HCT116 (cell line): Measurements from ENCODE around the gene F2RL3. TPM values are rescaled to one million over a fixed set of nuclear protein-coding genes. Genes with fewer than 3 reads are reported as not detected.

Experiments
- ATAC-seq: fragments of 200-7000 bp; cut with Tn5 transposase; 2 replicates; pipeline ENCODE4 v1.9.1; 2020; ENCODE audit warnings: mild to moderate bottlenecking, moderate library complexity
- BruUV-seq: library from RNA; stranded (reverse); fragments of 400-500 nt; replicated peaks from 2 replicates; lab custom pipeline; 2021; lab: Mats Ljungman, UMichigan
- CTCF ChIA-PET: fragments of 300-600 bp; sonication (Branson Sonifier 250); formaldehyde crosslinking; loops from one replicate; lab custom pipeline; 2021; ENCODE audit warnings: antibody characterized with exemption; lab: Charles Lee
- POLR2A ChIA-PET: fragments of 300-600, 350-600 bp; sonication (Branson Sonifier 250); formaldehyde crosslinking; loops from one replicate; lab custom pipeline; 2021; ENCODE audit warnings: antibody characterized with exemption; lab: Charles Lee
- RAD21 ChIA-PET, 2 experiments: fragments of 300-600 bp; sonication (Branson Sonifier 250); formaldehyde crosslinking; loops; one replicate each; lab custom pipeline; 2023; ENCODE audit warnings: low total read pairs in 2 of 2; ENCODE audit not compliant: uncharacterized antibody in 2 of 2, unreplicated experiment in 2 of 2, low non-redundant PET in 1 of 2; lab: Charles Lee
- DNase-seq: peaks from one replicate; pipeline ENCODE4 v3.0.0-alpha.2; 2010; ENCODE audit warnings: low read depth, low spot score
- H2AFZ ChIP-seq: fragments of 200-600 bp; shearing (Covaris generic), sonication (generic); 2 replicates; pipeline ENCODE4 v1.6.1; 2017; ENCODE audit warnings: low read depth, mixed run types, mixed read lengths, antibody characterized with exemption, low read length; ENCODE audit not compliant: poor library complexity, severe bottlenecking
- H3K27ac ChIP-seq: 2 replicates; pipeline ENCODE4 v1.5.1; 2012; ENCODE audit warnings: low read depth, low read length
- H3K27me3 ChIP-seq: fragments of 200-600 bp; sonication (generic); 2 replicates; pipeline ENCODE4 v1.6.1; 2016; ENCODE audit warnings: mixed run types, low read length, mixed read lengths; ENCODE audit not compliant: insufficient read depth
- H3K36me3 ChIP-seq, 2 experiments: fragments of 200-500 bp in 1 of 2; fragments of 200-600 bp in 1 of 2; sonication (Bioruptor generic) in 1 of 2; sonication (generic) in 1 of 2; 2 replicates each; pipeline versions ENCODE4 v1.5.1 to v1.6.1; 2014 to 2016; ENCODE audit warnings: low read length in 2 of 2, inconsistent platforms in 1 of 2, mixed read lengths in 1 of 2, mixed run types in 1 of 2; ENCODE audit not compliant: insufficient read depth in 2 of 2, control insufficient read depth in 1 of 2
- H3K4me1 ChIP-seq, 2 experiments: fragments of 200-600 bp in 1 of 2; sonication (generic) in 1 of 2; 2 replicates each; pipeline versions ENCODE4 v1.5.1 to v1.6.1; 2012 to 2017; ENCODE audit warnings: low read length in 2 of 2, inconsistent platforms in 1 of 2, mild to moderate bottlenecking in 1 of 2, mixed read lengths in 1 of 2, mixed run types in 1 of 2, moderate library complexity in 1 of 2; ENCODE audit not compliant: insufficient read depth in 2 of 2, control insufficient read depth in 1 of 2
- H3K4me2 ChIP-seq: fragments of 200-600 bp; sonication (generic); 2 replicates; pipeline ENCODE4 v1.6.1; 2017; ENCODE audit warnings: mixed run types, low read length, mixed read lengths
- H3K4me3 ChIP-seq, 2 experiments: fragments of 200-600 bp in 1 of 2; sonication (generic) in 1 of 2; replicated peaks in 1 of 2; 2 replicates each; pipeline ENCODE4 v1.5.1; 2011 to 2016; ENCODE audit warnings: low read length in 2 of 2, control low read depth in 1 of 2, low read depth in 1 of 2, mild to moderate bottlenecking in 1 of 2, mixed read lengths in 1 of 2, mixed run types in 1 of 2
- H3K79me2 ChIP-seq: fragments of 200-600 bp; sonication (generic); 2 replicates; pipeline ENCODE4 v1.6.1; 2017; ENCODE audit warnings: mild to moderate bottlenecking, mixed run types, low read length, moderate library complexity, mixed read lengths; ENCODE audit not compliant: insufficient read depth
- H3K9ac ChIP-seq: fragments of 200-600 bp; sonication (generic); 2 replicates; pipeline ENCODE4 v1.6.1; 2016; ENCODE audit warnings: low read length, mixed read lengths
- H3K9me2 ChIP-seq: fragments of 200-600 bp; sonication (generic), shearing (Covaris generic); 2 replicates; pipeline ENCODE4 v1.6.1; 2017; ENCODE audit warnings: mixed run types, mild to moderate bottlenecking, moderate library complexity; ENCODE audit not compliant: insufficient read depth
- H3K9me3 ChIP-seq, 2 experiments: fragments of 200-500 bp in 1 of 2; fragments of 200-600 bp in 1 of 2; sonication (Bioruptor generic) in 1 of 2; sonication (generic) in 1 of 2; 2 replicates each; pipeline ENCODE4 v1.6.1; 2014 to 2017; ENCODE audit warnings: low read length in 2 of 2, mixed read lengths in 2 of 2, inconsistent platforms in 1 of 2, low read depth in 1 of 2, mild to moderate bottlenecking in 1 of 2, mixed run types in 1 of 2, moderate library complexity in 1 of 2; ENCODE audit not compliant: control insufficient read depth in 1 of 2, insufficient read depth in 1 of 2
- H4K20me1 ChIP-seq: fragments of 200-600 bp; sonication (generic), shearing (Covaris generic); 2 replicates; pipeline ENCODE4 v1.6.1; 2017; ENCODE audit warnings: mixed run types, mild to moderate bottlenecking, moderate library complexity; ENCODE audit not compliant: insufficient read depth
- CBX3 ChIP-seq: IDR thresholded peaks from 2 replicates; pipeline ENCODE4 v1.6.1; 2012; ENCODE audit warnings: low read depth
- EZH2phosphoT487 ChIP-seq: fragments of 200-600 bp; IDR thresholded peaks from 2 replicates; pipeline ENCODE4 v1.6.1; 2018; ENCODE audit warnings: antibody characterized with exemption, borderline replicate concordance
- FOSL1 ChIP-seq: IDR thresholded peaks from 2 replicates; pipeline ENCODE4 v1.6.1; 2012; ENCODE audit warnings: low read depth
- POLR2A ChIP-seq: IDR thresholded peaks from 2 replicates; pipeline ENCODE4 v1.7.0; 2011; ENCODE audit warnings: borderline replicate concordance; ENCODE audit not compliant: insufficient read depth, insufficient read length; ENCODE audit errors: extremely low read depth
- POLR2AphosphoS5 ChIP-seq: IDR thresholded peaks from 2 replicates; pipeline ENCODE4 v1.6.1; 2011; ENCODE audit warnings: mild to moderate bottlenecking, low read depth, low read length, moderate library complexity
- RAD21 ChIP-seq: IDR thresholded peaks from 2 replicates; pipeline ENCODE4 v1.6.1; 2012; ENCODE audit warnings: low read depth, mild to moderate bottlenecking
- SP1 ChIP-seq: IDR thresholded peaks from 2 replicates; pipeline ENCODE4 v1.6.1; 2012; ENCODE audit warnings: low read depth
- TCF7L2 ChIP-seq: IDR thresholded peaks from 2 replicates; pipeline ENCODE4 v1.7.0; 2011; ENCODE audit warnings: borderline replicate concordance, inconsistent platforms; ENCODE audit not compliant: insufficient read depth, insufficient read length; ENCODE audit errors: extremely low read depth
- intact Hi-C: fragments of 100-400 bp; cut with micrococcal nuclease; formaldehyde crosslinking; loops from 2 replicates; pipeline ENCODE4 v1.10.0; 2022
- total RNA-seq: library from RNA; stranded (reverse); gene quantifications from one replicate; pipeline ENCODE4 v1.2.1, GENCODE V29; 2021; ENCODE audit not compliant: unreplicated experiment
- TF ChIP-seq, protein P1 (sequence below): IDR thresholded peaks from 2 replicates; pipeline ENCODE4 v1.6.1; 2012
- TF ChIP-seq, protein P2 (sequence below): IDR thresholded peaks from 2 replicates; pipeline ENCODE4 v1.6.1; 2012

F2RL3 gene
- total RNA-seq, 1 experiment from 2014 or later: 0.10 TPM

DNA sequence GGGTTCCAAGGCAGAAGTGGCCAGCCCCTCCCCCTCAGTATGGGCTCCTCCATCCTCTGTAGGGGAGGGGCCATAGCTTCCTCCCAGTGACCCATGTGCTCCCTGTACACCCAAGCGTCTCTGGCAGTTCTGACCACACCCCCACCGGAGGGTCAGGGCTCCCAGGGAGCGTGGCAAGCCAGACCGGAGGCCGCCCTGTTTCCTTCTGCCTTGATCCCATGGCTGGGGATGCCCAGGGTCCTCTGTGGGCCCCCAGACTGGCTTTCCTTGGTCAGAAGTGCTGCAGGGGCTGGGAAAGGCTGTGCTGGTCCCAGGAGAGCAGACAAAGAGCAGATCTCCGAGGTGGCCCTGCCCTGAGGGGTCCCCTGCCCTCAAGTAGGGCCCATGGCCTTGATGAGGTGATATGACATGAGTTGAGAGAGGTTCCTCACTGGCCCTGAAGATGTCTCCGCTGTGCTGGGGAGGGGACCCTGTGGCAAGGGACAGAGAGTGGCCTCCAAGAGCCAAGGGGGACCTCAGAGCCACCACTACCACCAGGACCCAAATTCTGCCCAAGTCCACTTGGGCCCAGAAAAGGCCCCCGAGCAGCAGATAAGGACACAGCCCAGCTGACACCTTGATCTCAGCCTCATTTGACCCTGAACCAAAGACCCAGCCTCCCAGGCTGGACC is 7.8 kb upstream of the F2RL3 start:
- H3K9me3 ChIP-seq: peaks cover 8 to 11% of the 10 kb centered on the region in 2 experiments; a peak in 2 of 4 replicates
- intact Hi-C loops: no loop called here
- H2AFZ ChIP-seq: no peak overlapping the region
- ChIA-PET RAD21 (no interaction called here), POLR2A (no interaction called here), CTCF (no interaction called here)
- no peak overlapping the region for H3K9ac ChIP-seq
- no peaks in the 10 kb centered on the region for H4K20me1 ChIP-seq
- H3K9me2 ChIP-seq: no peaks in the 10 kb centered on the region
- TF ChIP-seq, protein P1, sequence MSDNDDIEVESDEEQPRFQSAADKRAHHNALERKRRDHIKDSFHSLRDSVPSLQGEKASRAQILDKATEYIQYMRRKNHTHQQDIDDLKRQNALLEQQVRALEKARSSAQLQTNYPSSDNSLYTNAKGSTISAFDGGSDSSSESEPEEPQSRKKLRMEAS: no peak
- 0 out of 2 replicates have a peak, but pooled peaks have one; percentile 3 for TF ChIP-seq POLR2AphosphoS5
- no peak for TF ChIP-seq EZH2phosphoT487
- no peak overlapping the region for H3K4me2 ChIP-seq
- no peaks in the 10 kb centered on the region for H3K4me1 ChIP-seq
- no peaks in the 10 kb centered on the region for H3K27me3 ChIP-seq
- BruUV-seq: no TSS peak
- no peak overlapping the region for H3K27ac ChIP-seq
- H3K4me3 ChIP-seq: no peak overlapping the region
- peaks cover 3 to 21% of the 10 kb centered on the region in 2 experiments for H3K36me3 ChIP-seq
- no peaks in the 10 kb centered on the region for H3K79me2 ChIP-seq
- ATAC-seq (no peak), DNase-seq (no peak)

DNA sequence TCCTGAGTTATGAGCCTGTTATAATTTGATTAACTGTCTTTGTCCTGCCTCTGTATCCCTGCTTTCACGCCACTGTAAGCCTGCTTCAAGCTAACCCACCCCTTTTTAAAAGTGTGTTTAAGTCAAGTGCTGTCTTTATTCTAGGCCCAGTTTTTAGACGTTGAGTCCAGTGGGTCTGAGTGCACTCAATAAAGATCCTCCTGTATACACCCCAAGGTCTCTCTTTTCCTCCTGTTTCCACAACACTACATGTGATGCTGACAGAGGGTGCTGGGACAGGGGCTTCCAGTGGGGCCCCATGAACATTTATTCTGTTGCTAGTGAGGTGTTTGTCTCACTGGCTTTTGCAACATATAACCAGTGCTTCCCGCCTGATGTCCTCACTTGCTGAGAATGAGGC is 6.7 kb upstream of the F2RL3 start:
- intact Hi-C loops: no loop called here
- POLR2A ChIA-PET: no interaction called here
- H4K20me1 ChIP-seq: no peaks in the 10 kb centered on the region
- BruUV-seq: no TSS peak
- no peak for TF ChIP-seq TCF7L2
- no peak for TF ChIP-seq RAD21
- no peak for TF ChIP-seq SP1
- TF ChIP-seq, protein P2, sequence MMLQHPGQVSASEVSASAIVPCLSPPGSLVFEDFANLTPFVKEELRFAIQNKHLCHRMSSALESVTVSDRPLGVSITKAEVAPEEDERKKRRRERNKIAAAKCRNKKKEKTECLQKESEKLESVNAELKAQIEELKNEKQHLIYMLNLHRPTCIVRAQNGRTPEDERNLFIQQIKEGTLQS: no peak
- TF ChIP-seq FOSL1: no peak
- TF ChIP-seq CBX3: peak; percentile 98
- TF ChIP-seq POLR2A: no peak
- peaks cover 8 to 11% of the 10 kb centered on the region in 2 experiments; a peak in 2 of 4 replicates for H3K9me3 ChIP-seq
- no peak overlapping the region for H3K9ac ChIP-seq
- H3K4me2 ChIP-seq: no peak overlapping the region
- H3K9me2 ChIP-seq: no peaks in the 10 kb centered on the region
- CTCF ChIA-PET: no interaction called here
- DNase-seq (peak; percentile 16), ATAC-seq (0 out of 2 replicates have a peak, but pooled peaks have one; percentile 32)
- peaks cover 0 to 21% of the 10 kb centered on the region in 2 experiments; a peak in 3 of 4 replicates for H3K36me3 ChIP-seq
- no peak overlapping the region for H3K27ac ChIP-seq
- RAD21 ChIA-PET: no interaction called here
- no peak overlapping the region for H2AFZ ChIP-seq
- H3K27me3 ChIP-seq: no peaks in the 10 kb centered on the region
- no peak overlapping the region for H3K4me3 ChIP-seq
- no peaks in the 10 kb centered on the region for H3K79me2 ChIP-seq
- no peaks in the 10 kb centered on the region for H3K4me1 ChIP-seq
